ENCODE data around the gene PTGFRN. TPM values are rescaled to one million over a fixed set of nuclear protein-coding genes. Genes with fewer than 3 reads are reported as not detected.

Gene PTGFRN
- total and polyA plus RNA-seq, 9 of the 15 experiments (the other 6 are each of a cell fraction or from before 2014, with no cell fraction given): 17.3 to 33.1 (median 25.7) TPM

DNA sequence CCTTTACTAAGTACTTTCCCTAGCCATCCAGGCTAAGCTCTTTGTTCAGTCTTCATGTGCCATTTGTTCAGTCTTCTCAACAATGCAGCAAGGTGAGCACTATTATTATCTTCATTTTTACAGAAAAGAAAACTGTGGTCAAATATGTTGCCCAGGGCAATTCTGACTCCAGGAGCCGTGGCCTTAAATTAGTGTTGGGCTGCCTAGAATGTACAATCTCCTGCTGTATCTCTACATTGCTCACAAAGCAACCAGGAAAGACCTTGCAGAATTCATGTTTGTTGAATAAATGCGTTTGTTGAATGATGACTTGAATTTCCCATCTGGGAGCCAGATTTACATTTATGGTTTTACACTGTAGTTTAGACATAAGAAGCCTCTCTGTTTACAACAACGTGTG lies 106.0 kb downstream of the PTGFRN start:
- POLR2A ChIA-PET: no interaction called here
- H3K27me3 ChIP-seq (ENCODE audit: control insufficient read depth in 2 of 2, insufficient read depth in 2 of 2, low read length in 2 of 2): no peaks in the 10 kb centered on the region
- no peak for ATAC-seq
- H3K9me1 ChIP-seq (ENCODE audit: control insufficient read depth, insufficient read depth, low read length): no peaks in the 10 kb centered on the region
- no peak overlapping the region for H3K27ac ChIP-seq (ENCODE audit: extremely low read depth, low read depth, low read length)
- peaks cover 0 to 2% of the 10 kb centered on the region in 2 experiments; a peak in 2 of 5 replicates for H3K4me1 ChIP-seq (replicated peaks in 1 of 2; ENCODE audit: control insufficient read depth in 2 of 2, insufficient read depth in 2 of 2, low read length in 2 of 2)
- TF ChIP-seq, protein P1, sequence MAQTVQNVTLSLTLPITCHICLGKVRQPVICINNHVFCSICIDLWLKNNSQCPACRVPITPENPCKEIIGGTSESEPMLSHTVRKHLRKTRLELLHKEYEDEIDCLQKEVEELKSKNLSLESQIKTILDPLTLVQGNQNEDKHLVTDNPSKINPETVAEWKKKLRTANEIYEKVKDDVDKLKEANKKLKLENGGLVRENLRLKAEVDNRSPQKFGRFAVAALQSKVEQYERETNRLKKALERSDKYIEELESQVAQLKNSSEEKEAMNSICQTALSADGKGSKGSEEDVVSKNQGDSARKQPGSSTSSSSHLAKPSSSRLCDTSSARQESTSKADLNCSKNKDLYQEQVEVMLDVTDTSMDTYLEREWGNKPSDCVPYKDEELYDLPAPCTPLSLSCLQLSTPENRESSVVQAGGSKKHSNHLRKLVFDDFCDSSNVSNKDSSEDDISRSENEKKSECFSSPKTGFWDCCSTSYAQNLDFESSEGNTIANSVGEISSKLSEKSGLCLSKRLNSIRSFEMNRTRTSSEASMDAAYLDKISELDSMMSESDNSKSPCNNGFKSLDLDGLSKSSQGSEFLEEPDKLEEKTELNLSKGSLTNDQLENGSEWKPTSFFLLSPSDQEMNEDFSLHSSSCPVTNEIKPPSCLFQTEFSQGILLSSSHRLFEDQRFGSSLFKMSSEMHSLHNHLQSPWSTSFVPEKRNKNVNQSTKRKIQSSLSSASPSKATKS (CRISPR knock-in tag; IDR thresholded peaks at IDR 0.05): no peak
- TF ChIP-seq RAD21 (CRISPR knock-in tag; conservative IDR thresholded peaks at IDR 0.05 in 1 of 2, IDR thresholded peaks at IDR 0.05 in 1 of 2) (no peak), GABPB1 (CRISPR knock-in tag; IDR thresholded peaks at IDR 0.05) (no peak), MCM7 (IDR thresholded peaks at IDR 0.05) (no peak), IFI16 (CRISPR knock-in tag; IDR thresholded peaks at IDR 0.05) (no peak), RBM25 (IDR thresholded peaks at IDR 0.05; ENCODE audit: low read depth, low read length, severe bottlenecking) (no peak), ZNF224 (CRISPR knock-in tag; IDR thresholded peaks at IDR 0.05) (no peak), DMBX1 (CRISPR knock-in tag; IDR thresholded peaks at IDR 0.05; ENCODE audit: borderline replicate concordance) (no peak)
- TF ChIP-seq, protein P2, sequence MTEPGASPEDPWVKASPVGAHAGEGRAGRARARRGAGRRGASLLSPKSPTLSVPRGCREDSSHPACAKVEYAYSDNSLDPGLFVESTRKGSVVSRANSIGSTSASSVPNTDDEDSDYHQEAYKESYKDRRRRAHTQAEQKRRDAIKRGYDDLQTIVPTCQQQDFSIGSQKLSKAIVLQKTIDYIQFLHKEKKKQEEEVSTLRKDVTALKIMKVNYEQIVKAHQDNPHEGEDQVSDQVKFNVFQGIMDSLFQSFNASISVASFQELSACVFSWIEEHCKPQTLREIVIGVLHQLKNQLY (CRISPR knock-in tag; conservative IDR thresholded peaks at IDR 0.05): no peak
- TF ChIP-seq, protein P3, sequence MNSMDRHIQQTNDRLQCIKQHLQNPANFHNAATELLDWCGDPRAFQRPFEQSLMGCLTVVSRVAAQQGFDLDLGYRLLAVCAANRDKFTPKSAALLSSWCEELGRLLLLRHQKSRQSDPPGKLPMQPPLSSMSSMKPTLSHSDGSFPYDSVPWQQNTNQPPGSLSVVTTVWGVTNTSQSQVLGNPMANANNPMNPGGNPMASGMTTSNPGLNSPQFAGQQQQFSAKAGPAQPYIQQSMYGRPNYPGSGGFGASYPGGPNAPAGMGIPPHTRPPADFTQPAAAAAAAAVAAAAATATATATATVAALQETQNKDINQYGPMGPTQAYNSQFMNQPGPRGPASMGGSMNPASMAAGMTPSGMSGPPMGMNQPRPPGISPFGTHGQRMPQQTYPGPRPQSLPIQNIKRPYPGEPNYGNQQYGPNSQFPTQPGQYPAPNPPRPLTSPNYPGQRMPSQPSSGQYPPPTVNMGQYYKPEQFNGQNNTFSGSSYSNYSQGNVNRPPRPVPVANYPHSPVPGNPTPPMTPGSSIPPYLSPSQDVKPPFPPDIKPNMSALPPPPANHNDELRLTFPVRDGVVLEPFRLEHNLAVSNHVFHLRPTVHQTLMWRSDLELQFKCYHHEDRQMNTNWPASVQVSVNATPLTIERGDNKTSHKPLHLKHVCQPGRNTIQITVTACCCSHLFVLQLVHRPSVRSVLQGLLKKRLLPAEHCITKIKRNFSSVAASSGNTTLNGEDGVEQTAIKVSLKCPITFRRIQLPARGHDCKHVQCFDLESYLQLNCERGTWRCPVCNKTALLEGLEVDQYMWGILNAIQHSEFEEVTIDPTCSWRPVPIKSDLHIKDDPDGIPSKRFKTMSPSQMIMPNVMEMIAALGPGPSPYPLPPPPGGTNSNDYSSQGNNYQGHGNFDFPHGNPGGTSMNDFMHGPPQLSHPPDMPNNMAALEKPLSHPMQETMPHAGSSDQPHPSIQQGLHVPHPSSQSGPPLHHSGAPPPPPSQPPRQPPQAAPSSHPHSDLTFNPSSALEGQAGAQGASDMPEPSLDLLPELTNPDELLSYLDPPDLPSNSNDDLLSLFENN (IDR thresholded peaks at IDR 0.05; ENCODE audit: low read depth in 2 of 2, low read length in 2 of 2): no peak
- TF ChIP-seq, protein P4, sequence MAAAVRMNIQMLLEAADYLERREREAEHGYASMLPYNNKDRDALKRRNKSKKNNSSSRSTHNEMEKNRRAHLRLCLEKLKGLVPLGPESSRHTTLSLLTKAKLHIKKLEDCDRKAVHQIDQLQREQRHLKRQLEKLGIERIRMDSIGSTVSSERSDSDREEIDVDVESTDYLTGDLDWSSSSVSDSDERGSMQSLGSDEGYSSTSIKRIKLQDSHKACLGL (CRISPR knock-in tag; IDR thresholded peaks at IDR 0.05; ENCODE audit: borderline replicate concordance, poor library complexity, severe bottlenecking): no peak
- TF ChIP-seq, protein P5, sequence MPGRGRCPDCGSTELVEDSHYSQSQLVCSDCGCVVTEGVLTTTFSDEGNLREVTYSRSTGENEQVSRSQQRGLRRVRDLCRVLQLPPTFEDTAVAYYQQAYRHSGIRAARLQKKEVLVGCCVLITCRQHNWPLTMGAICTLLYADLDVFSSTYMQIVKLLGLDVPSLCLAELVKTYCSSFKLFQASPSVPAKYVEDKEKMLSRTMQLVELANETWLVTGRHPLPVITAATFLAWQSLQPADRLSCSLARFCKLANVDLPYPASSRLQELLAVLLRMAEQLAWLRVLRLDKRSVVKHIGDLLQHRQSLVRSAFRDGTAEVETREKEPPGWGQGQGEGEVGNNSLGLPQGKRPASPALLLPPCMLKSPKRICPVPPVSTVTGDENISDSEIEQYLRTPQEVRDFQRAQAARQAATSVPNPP (IDR thresholded peaks at IDR 0.05; ENCODE audit: borderline replicate concordance, insufficient read depth, insufficient read length): no peak
- in situ Hi-C loops (cut with MboI) (no loop called here), intact Hi-C loops (cut with micrococcal nuclease) (no loop called here)
- CTCF ChIA-PET (ENCODE audit: low intra/inter-chr PET ratio): no interaction called here
- H3K4me2 ChIP-seq (ENCODE audit: insufficient read depth, low read length): no peak overlapping the region
- no peak overlapping the region for H3K4me3 ChIP-seq
- no peak for DNase-seq (ENCODE audit: extremely low read depth in 1 of 4, low spot score in 3 of 4)
- H3K36me3 ChIP-seq (ENCODE audit: control insufficient read depth, insufficient read depth, low read length): no peaks in the 10 kb centered on the region
- 20% methylated on average over 3 of the region's 3 CpGs for WGBS (ENCODE audit: insufficient coverage, low coverage, missing lambda C conversion rate)
- H3K79me2 ChIP-seq (ENCODE audit: control insufficient read depth, insufficient read depth, low read length): no peaks in the 10 kb centered on the region
- H4K20me1 ChIP-seq (replicated peaks; ENCODE audit: control insufficient read depth, insufficient read depth, low read length): no peaks in the 10 kb centered on the region
- H3K9ac ChIP-seq (ENCODE audit: insufficient read depth in 1 of 2, low read depth in 2 of 2, low read length in 2 of 2): no peak overlapping the region
- FAIRE-seq: no peak
- no TSS peak for BruUV-seq (replicated peaks)
- no peak overlapping the region for H2AFZ ChIP-seq (ENCODE audit: low read depth, low read length)
- H3K9me3 ChIP-seq (replicated peaks; ENCODE audit: control insufficient read depth, insufficient read depth, low read depth, low read length): no peaks in the 10 kb centered on the region
